Coronary artery (tissue), 2 donors: ENCODE results near the gene NR5A2.

Experiments used
- DNase-seq: peaks from one replicate; pipeline ENCODE4 v3.0.0-alpha.2; 2017; ENCODE audit warnings: low spot score
- H3K27ac ChIP-seq, 2 donors: fragments of 200-600 bp; sonication (generic); one replicate each; pipeline ENCODE4 v1.5.1; 2016 to 2019
- H3K4me3 ChIP-seq: fragments of 200-600 bp; sonication (generic); 2 replicates; pipeline ENCODE4 v1.5.1; 2016; ENCODE audit warnings: mild to moderate bottlenecking, moderate library complexity
- CTCF ChIP-seq: fragments of 200-600 bp; sonication (generic); IDR thresholded peaks from one replicate; pipeline ENCODE4 v1.5.1; 2019; ENCODE audit warnings: antibody characterized with exemption

Gene NR5A2

GRCh38 chr1:200027264-200027823 is at the start of gene NR5A2:
Gene NR5A2 (plus strand): TSS chr1:200027710. CDS start chr1:200027848, 138 bp downstream.
- DNase-seq = no peak
- no peak for TF ChIP-seq CTCF
- no peak within 1 kb of the TSS for H3K4me3 ChIP-seq
- no peak within 1 kb of the TSS for H3K27ac ChIP-seq

- DNase-seq = no peak
- TF ChIP-seq CTCF = no peak
- no peak overlapping the region for H3K27ac ChIP-seq
- H3K4me3 ChIP-seq = no peak overlapping the region
Measured at GRCh38 chr1:199978408-199978940, 49.0 kb upstream of the NR5A2 start.

- Histone ChIP-seq H3K27ac (no peak overlapping the region), H3K4me3 (no peak overlapping the region)
- DNase-seq = no peak
- no peak for TF ChIP-seq CTCF
Measured at GRCh38 chr1:199979071-199979470, 48.4 kb upstream of the NR5A2 start.

- no peak for DNase-seq
- no peak for TF ChIP-seq CTCF
- Histone ChIP-seq H3K4me3 (no peak overlapping the region), H3K27ac (no peak overlapping the region)
Measured at GRCh38 chr1:199981584-199981983, 45.9 kb upstream of the NR5A2 start.

GRCh38 chr1:199982606-199983005 is 44.9 kb upstream of the NR5A2 start:
- TF ChIP-seq CTCF = no peak
- H3K4me3 ChIP-seq = no peak overlapping the region
- no peak overlapping the region for H3K27ac ChIP-seq
- no peak for DNase-seq

GRCh38 chr1:199983531-199983930 is 44.0 kb upstream of the NR5A2 start:
- no peak for TF ChIP-seq CTCF
- DNase-seq = no peak
- Histone ChIP-seq H3K27ac (no peak overlapping the region), H3K4me3 (no peak overlapping the region)

GRCh38 chr1:199995096-199995685 is 32.3 kb upstream of the NR5A2 start:
- H3K27ac ChIP-seq = no peak overlapping the region
- no peak for DNase-seq
- no peak for TF ChIP-seq CTCF
- no peak overlapping the region for H3K4me3 ChIP-seq
